OCI-LY1 (cell line): ENCODE data around the gene TRIM46.

Experiments used
- CTCF ChIP-seq: fragments of 200-600 bp; sonication (generic), shearing (Covaris generic); IDR thresholded peaks from 2 replicates; pipeline ENCODE4 v1.5.1; 2017; ENCODE audit warnings: mild to moderate bottlenecking, antibody characterized with exemption, low read length, moderate library complexity, mixed read lengths
- EZH2 ChIP-seq: fragments of 200-600 bp; sonication (generic), shearing (Covaris generic); IDR thresholded peaks from 2 replicates; pipeline ENCODE4 v1.8.0; 2017; ENCODE audit warnings: borderline replicate concordance, mixed run types, mild to moderate bottlenecking, antibody characterized with exemption, low read length, moderate library complexity, mixed read lengths

GRCh38 chr1:155125946-155126555 lies 47.6 kb upstream of the TRIM46 start:
- TF ChIP-seq CTCF (no peak), EZH2 (no peak)
